SK-N-SH treated with all-trans-retinoic acid at 6 μM for 48 hours (cell line): Measurements from ENCODE around the gene CDC5L.

Experiments used
- ISL1 ChIP-seq: fragments of 250-450 bp; sonication (Bioruptor Pico); IDR thresholded peaks from 2 replicates; pipeline ENCODE4 v2.1.2; 2022; ENCODE audit warnings: mild to moderate bottlenecking, moderate library complexity
- OSR1 ChIP-seq: fragments of 250-450 bp; sonication (Bioruptor Pico); IDR thresholded peaks from 2 replicates; pipeline ENCODE4 v1.8.0; 2022; ENCODE audit warnings: moderate library complexity, mild to moderate bottlenecking, inconsistent platforms
- RARB ChIP-seq: fragments of 250-450 bp; sonication (Bioruptor Pico); IDR thresholded peaks from 2 replicates; pipeline ENCODE4 v1.8.0; 2021; ENCODE audit warnings: mild to moderate bottlenecking, moderate library complexity
- TCF4 ChIP-seq: fragments of 250-450 bp; sonication (Bioruptor Pico); IDR thresholded peaks from 2 replicates; pipeline ENCODE4 v1.8.0; 2021; ENCODE audit warnings: mild to moderate bottlenecking, moderate library complexity, borderline replicate concordance
- TOX ChIP-seq: fragments of 250-450 bp; sonication (Bioruptor Pico); IDR thresholded peaks from 2 replicates; pipeline ENCODE4 v1.8.0; 2021; ENCODE audit warnings: mild to moderate bottlenecking, moderate library complexity, borderline replicate concordance
- ZFP30 ChIP-seq: fragments of 450-650 bp; formaldehyde crosslinking; IDR thresholded peaks from 2 replicates; pipeline ENCODE4 v1.5.0; 2022; ENCODE audit warnings: mild to moderate bottlenecking, moderate library complexity
- ZNF565 ChIP-seq: fragments of 450-650 bp; formaldehyde crosslinking; conservative IDR thresholded peaks from 2 replicates; pipeline ENCODE4 v1.5.0; 2020; ENCODE audit warnings: low read depth, mild to moderate bottlenecking, moderate library complexity
- TF ChIP-seq, protein P1 (sequence below): fragments of 250-450 bp; sonication (Bioruptor Pico); IDR thresholded peaks from 2 replicates; pipeline ENCODE4 v1.5.1; 2020; ENCODE audit warnings: low read depth, mild to moderate bottlenecking, moderate library complexity
- TF ChIP-seq, protein P2 (sequence below): fragments of 250-450 bp; sonication (Bioruptor Pico); IDR thresholded peaks from 2 replicates; pipeline ENCODE4 v1.8.0; 2021; ENCODE audit warnings: low read depth, mild to moderate bottlenecking, moderate library complexity, borderline replicate concordance
- TF ChIP-seq, protein P3 (sequence below): fragments of 250-450 bp; sonication (Bioruptor Pico); IDR thresholded peaks from 2 replicates; pipeline ENCODE4 v1.5.1; 2021; ENCODE audit warnings: mild to moderate bottlenecking, moderate library complexity

DNA sequence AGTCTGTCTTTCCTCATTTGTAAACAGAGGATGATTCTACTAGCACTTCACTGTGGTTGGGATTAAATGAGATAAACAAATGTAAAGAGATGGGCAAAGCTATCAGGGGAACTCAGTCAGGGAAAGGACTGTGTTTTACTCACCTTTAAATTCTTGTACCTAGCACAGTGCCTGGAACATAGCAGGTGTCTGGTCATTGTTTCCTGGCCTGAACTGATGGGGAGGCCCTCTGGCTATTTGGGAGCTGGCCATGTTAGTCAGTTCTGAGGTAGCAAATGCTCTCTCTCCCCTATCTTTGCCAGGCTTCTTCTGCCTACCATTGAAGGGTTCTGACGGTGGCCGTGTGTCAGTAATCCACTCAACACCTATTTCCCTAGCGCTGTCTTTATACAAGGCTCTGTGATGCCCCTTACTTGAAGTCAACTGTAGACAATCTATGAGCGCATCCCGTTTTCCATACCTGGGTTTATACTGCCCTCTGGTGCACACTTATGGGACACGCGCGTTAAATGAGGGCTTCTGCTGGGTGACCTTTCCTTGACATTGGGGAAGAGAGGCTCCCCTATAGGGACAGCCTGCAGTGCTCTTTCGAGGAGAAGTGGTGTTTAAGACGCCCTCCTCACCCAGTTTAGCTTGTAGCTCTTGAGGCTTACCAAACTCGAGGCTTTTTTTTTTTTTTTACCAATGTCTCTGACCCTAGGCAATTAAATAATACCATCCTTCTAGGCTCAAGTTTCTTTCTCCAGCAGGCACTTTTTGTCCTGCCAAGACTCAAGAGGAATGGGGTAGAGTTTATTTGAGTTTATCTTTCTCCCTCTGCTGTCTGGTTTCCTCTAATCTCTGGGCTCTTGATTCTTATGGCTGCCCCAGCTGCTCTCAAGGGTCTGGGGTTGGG lies 49.0 kb upstream of the CDC5L start:
- TF ChIP-seq, protein P1, sequence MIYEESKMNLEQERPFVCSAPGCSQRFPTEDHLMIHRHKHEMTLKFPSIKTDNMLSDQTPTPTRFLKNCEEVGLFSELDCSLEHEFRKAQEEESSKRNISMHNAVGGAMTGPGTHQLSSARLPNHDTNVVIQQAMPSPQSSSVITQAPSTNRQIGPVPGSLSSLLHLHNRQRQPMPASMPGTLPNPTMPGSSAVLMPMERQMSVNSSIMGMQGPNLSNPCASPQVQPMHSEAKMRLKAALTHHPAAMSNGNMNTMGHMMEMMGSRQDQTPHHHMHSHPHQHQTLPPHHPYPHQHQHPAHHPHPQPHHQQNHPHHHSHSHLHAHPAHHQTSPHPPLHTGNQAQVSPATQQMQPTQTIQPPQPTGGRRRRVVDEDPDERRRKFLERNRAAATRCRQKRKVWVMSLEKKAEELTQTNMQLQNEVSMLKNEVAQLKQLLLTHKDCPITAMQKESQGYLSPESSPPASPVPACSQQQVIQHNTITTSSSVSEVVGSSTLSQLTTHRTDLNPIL: no peak
- TF ChIP-seq ISL1 (CRISPR knock-in tag) (no peak), OSR1 (CRISPR knock-in tag) (no peak), ZFP30 (CRISPR knock-in tag) (no peak), ZNF565 (no peak), TOX (CRISPR knock-in tag) (no peak), RARB (CRISPR knock-in tag) (no peak), TCF4 (no peak)
- TF ChIP-seq, protein P2, sequence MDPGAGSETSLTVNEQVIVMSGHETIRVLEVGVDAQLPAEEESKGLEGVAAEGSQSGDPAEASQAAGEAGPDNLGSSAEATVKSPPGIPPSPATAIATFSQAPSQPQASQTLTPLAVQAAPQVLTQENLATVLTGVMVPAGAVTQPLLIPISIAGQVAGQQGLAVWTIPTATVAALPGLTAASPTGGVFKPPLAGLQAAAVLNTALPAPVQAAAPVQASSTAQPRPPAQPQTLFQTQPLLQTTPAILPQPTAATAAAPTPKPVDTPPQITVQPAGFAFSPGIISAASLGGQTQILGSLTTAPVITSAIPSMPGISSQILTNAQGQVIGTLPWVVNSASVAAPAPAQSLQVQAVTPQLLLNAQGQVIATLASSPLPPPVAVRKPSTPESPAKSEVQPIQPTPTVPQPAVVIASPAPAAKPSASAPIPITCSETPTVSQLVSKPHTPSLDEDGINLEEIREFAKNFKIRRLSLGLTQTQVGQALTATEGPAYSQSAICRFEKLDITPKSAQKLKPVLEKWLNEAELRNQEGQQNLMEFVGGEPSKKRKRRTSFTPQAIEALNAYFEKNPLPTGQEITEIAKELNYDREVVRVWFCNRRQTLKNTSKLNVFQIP (CRISPR knock-in tag): no peak
- TF ChIP-seq, protein P3, sequence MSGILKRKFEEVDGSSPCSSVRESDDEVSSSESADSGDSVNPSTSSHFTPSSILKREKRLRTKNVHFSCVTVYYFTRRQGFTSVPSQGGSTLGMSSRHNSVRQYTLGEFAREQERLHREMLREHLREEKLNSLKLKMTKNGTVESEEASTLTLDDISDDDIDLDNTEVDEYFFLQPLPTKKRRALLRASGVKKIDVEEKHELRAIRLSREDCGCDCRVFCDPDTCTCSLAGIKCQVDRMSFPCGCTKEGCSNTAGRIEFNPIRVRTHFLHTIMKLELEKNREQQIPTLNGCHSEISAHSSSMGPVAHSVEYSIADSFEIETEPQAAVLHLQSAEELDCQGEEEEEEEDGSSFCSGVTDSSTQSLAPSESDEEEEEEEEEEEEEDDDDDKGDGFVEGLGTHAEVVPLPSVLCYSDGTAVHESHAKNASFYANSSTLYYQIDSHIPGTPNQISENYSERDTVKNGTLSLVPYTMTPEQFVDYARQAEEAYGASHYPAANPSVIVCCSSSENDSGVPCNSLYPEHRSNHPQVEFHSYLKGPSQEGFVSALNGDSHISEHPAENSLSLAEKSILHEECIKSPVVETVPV (CRISPR knock-in tag): no peak
